ENCODE measurements around the gene SEMA3A. TPM values are rescaled to one million over a fixed set of nuclear protein-coding genes. Genes with fewer than 3 reads are reported as not detected.
A peak's percentile ranks its signal among the peaks of the same experiment; 100 is the strongest.

Gene SEMA3A
- total and polyA plus RNA-seq, 9 donors = 15.6 to 42.7 (median 27.9) TPM

DNA sequence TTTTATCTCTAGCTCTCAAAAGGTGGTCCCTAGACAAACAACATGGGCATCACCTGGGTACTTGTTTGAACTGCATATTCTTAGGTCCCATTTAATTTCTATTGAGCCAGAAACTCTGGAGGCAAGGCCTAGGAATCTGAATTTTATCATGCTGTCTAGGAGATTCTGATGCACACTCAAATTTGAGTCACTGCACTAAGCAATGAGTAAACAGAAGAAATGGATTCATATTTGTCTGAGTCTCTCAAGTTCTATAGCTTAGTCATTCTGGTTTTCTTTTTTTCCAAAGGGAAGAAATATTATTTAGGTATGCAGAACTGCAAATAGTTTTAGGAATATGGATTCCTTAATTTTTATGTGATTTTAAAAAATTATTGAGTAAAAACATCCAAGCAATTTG is 185.5 kb downstream of the SEMA3A start:
- Histone ChIP-seq H3K4me3 (ENCODE audit: low read length) (no peak overlapping the region), H3K27ac (ENCODE audit: low read length) (no peak overlapping the region), H3K9me3 (replicated peaks; ENCODE audit: control insufficient read depth, low read depth, low read length) (no peaks in the 10 kb centered on the region), H3K4me1 (ENCODE audit: control insufficient read depth, insufficient read depth, low read length) (no peaks in the 10 kb centered on the region), H3K27me3 (ENCODE audit: control insufficient read depth, insufficient read depth, low read length) (no peaks in the 10 kb centered on the region), H3K36me3 (ENCODE audit: control insufficient read depth, insufficient read depth, low read length) (peaks cover 4% of the 10 kb centered on the region)
- no peak for DNase-seq

GRCh38 chr7:84003191-84003590 is 191.4 kb downstream of the SEMA3A start:
- WGBS (ENCODE audit: insufficient coverage) = no CpG with 5 or more reads among the region's 1 CpG

GRCh38 chr7:84002348-84002747 is 192.2 kb downstream of the SEMA3A start:
- H3K27ac ChIP-seq (ENCODE audit: low read length) = no peak overlapping the region
- H3K27me3 ChIP-seq (ENCODE audit: control insufficient read depth, insufficient read depth, low read length) = no peaks in the 10 kb centered on the region
- H3K4me1 ChIP-seq (ENCODE audit: control insufficient read depth, insufficient read depth, low read length) = no peaks in the 10 kb centered on the region
- H3K9me3 ChIP-seq (replicated peaks; ENCODE audit: control insufficient read depth, low read depth, low read length) = no peaks in the 10 kb centered on the region
- peaks cover 2% of the 10 kb centered on the region for H3K36me3 ChIP-seq (ENCODE audit: control insufficient read depth, insufficient read depth, low read length)
- no peak for DNase-seq
- WGBS (ENCODE audit: insufficient coverage) = no CpG with 5 or more reads among the region's 3 CpGs
- H3K4me3 ChIP-seq (ENCODE audit: low read length) = no peak overlapping the region

More at GRCh38 chr7:84003191-84003590, 191.4 kb downstream of the SEMA3A start:
- no peak overlapping the region for H3K4me3 ChIP-seq (ENCODE audit: low read length)
- peaks cover 2% of the 10 kb centered on the region for H3K36me3 ChIP-seq (ENCODE audit: control insufficient read depth, insufficient read depth, low read length)
- no peaks in the 10 kb centered on the region for H3K9me3 ChIP-seq (replicated peaks; ENCODE audit: control insufficient read depth, low read depth, low read length)
- H3K27me3 ChIP-seq (ENCODE audit: control insufficient read depth, insufficient read depth, low read length) = no peaks in the 10 kb centered on the region
- no peaks in the 10 kb centered on the region for H3K4me1 ChIP-seq (ENCODE audit: control insufficient read depth, insufficient read depth, low read length)
- DNase-seq = no peak
- no peak overlapping the region for H3K27ac ChIP-seq (ENCODE audit: low read length)

DNA sequence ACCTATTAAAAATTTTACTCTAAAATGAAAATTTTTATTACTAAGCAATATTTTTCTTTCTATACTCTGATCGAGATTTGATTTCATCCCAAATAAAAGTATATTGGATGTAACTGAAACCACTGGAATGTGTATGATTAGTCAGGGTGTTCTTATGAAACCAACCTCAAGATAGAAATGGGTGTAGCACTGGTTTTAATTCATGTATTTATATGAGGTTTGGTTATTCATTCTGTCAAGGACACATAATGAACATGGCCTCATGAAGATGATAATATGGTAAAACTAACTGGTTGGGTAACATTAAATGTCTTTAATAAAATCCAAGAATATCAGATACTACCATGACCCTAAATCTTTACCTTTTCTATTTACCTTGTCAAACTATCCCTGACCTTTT is 197.7 kb downstream of the SEMA3A start:
- Histone ChIP-seq H3K27ac (ENCODE audit: low read length) (no peak overlapping the region), H3K27me3 (ENCODE audit: control insufficient read depth, insufficient read depth, low read length) (no peaks in the 10 kb centered on the region), H3K36me3 (ENCODE audit: control insufficient read depth, insufficient read depth, low read length) (no peaks in the 10 kb centered on the region), H3K4me1 (ENCODE audit: control insufficient read depth, insufficient read depth, low read length) (no peaks in the 10 kb centered on the region), H3K9me3 (replicated peaks; ENCODE audit: control insufficient read depth, low read depth, low read length) (no peaks in the 10 kb centered on the region), H3K4me3 (ENCODE audit: low read length) (no peak overlapping the region)
- no CpG with 5 or more reads among the region's 1 CpG for WGBS (ENCODE audit: insufficient coverage)
- no peak for DNase-seq

GRCh38 chr7:83987764-83988163 is 206.8 kb downstream of the SEMA3A start:
- Histone ChIP-seq H3K9me3 (replicated peaks; ENCODE audit: control insufficient read depth, low read depth, low read length) (no peaks in the 10 kb centered on the region), H3K27ac (ENCODE audit: low read length) (no peak overlapping the region), H3K4me3 (ENCODE audit: low read length) (no peak overlapping the region), H3K27me3 (ENCODE audit: control insufficient read depth, insufficient read depth, low read length) (no peaks in the 10 kb centered on the region), H3K4me1 (ENCODE audit: control insufficient read depth, insufficient read depth, low read length) (no peaks in the 10 kb centered on the region), H3K36me3 (ENCODE audit: control insufficient read depth, insufficient read depth, low read length) (peaks cover 2% of the 10 kb centered on the region)
- no peak for DNase-seq
- WGBS (ENCODE audit: insufficient coverage) = no CpG with 5 or more reads among the region's 1 CpG

- WGBS (ENCODE audit: insufficient coverage) = 88% methylated on average over 3 of the region's 5 CpGs
- no peak overlapping the region for H3K27ac ChIP-seq (ENCODE audit: low read length)
- no peaks in the 10 kb centered on the region for H3K27me3 ChIP-seq (ENCODE audit: control insufficient read depth, insufficient read depth, low read length)
- no peak overlapping the region for H3K4me3 ChIP-seq (ENCODE audit: low read length)
- no peaks in the 10 kb centered on the region for H3K9me3 ChIP-seq (replicated peaks; ENCODE audit: control insufficient read depth, low read depth, low read length)
- H3K36me3 ChIP-seq (ENCODE audit: control insufficient read depth, insufficient read depth, low read length) = peaks cover 2% of the 10 kb centered on the region
- no peaks in the 10 kb centered on the region for H3K4me1 ChIP-seq (ENCODE audit: control insufficient read depth, insufficient read depth, low read length)
- DNase-seq = no peak
Measured at GRCh38 chr7:83985821-83986220, 208.8 kb downstream of the SEMA3A start.

DNA sequence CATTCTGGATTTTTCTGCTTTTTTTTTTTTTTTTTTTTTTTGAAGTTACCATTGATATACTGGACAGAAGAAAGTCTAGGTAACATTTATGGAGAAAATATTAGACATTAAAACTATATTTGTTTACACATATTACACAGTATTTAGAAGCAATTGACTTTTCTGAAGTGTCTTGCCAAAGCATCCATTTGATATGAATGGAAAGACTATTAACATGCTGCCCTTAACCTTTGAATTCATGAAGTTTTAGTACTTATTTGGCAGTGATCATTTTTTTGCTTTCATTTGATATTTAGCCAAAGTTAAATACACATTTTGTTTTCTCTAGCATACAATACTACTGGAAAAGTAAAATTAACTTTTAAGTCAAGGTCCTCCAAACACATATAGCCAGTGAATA is 210.0 kb downstream of the SEMA3A start:
- no peaks in the 10 kb centered on the region for H3K9me3 ChIP-seq (replicated peaks; ENCODE audit: control insufficient read depth, low read depth, low read length)
- H3K36me3 ChIP-seq (ENCODE audit: control insufficient read depth, insufficient read depth, low read length) = peaks cover 2% of the 10 kb centered on the region
- peak; percentile 7 for DNase-seq
- no peak overlapping the region for H3K4me3 ChIP-seq (ENCODE audit: low read length)
- H3K27me3 ChIP-seq (ENCODE audit: control insufficient read depth, insufficient read depth, low read length) = no peaks in the 10 kb centered on the region
- no peaks in the 10 kb centered on the region for H3K4me1 ChIP-seq (ENCODE audit: control insufficient read depth, insufficient read depth, low read length)
- no peak overlapping the region for H3K27ac ChIP-seq (ENCODE audit: low read length)

DNA sequence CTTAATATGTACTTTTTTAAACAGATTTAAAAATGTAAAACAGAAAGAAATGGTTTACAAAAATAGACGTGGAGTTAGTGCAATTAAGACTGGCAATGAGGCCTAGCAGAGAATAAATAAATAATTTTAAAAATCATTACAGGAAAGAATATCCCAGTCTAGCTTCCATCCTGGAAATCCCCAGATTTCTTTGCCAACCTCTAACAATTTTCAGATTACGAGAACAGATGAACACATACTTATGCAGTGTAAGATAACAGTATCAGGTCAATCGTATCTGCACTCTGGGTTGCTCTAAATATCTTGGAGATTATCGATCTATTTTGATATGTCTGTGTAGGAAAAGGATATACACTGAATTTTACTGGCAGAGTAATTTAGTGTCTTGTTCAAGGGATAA is 210.5 kb downstream of the SEMA3A start:
- Histone ChIP-seq H3K4me3 (ENCODE audit: low read length) (no peak overlapping the region), H3K4me1 (ENCODE audit: control insufficient read depth, insufficient read depth, low read length) (no peaks in the 10 kb centered on the region), H3K27me3 (ENCODE audit: control insufficient read depth, insufficient read depth, low read length) (no peaks in the 10 kb centered on the region), H3K27ac (ENCODE audit: low read length) (no peak overlapping the region), H3K9me3 (replicated peaks; ENCODE audit: control insufficient read depth, low read depth, low read length) (no peaks in the 10 kb centered on the region), H3K36me3 (ENCODE audit: control insufficient read depth, insufficient read depth, low read length) (peaks cover 2% of the 10 kb centered on the region)
- WGBS (ENCODE audit: insufficient coverage) = no CpG with 5 or more reads among the region's 4 CpGs
- peak; percentile 15 for DNase-seq

- no peak overlapping the region for H3K4me3 ChIP-seq (ENCODE audit: low read length)
- H3K36me3 ChIP-seq (ENCODE audit: control insufficient read depth, insufficient read depth, low read length) = peaks cover 2% of the 10 kb centered on the region
- no peaks in the 10 kb centered on the region for H3K27me3 ChIP-seq (ENCODE audit: control insufficient read depth, insufficient read depth, low read length)
- H3K27ac ChIP-seq (ENCODE audit: low read length) = no peak overlapping the region
- H3K9me3 ChIP-seq (replicated peaks; ENCODE audit: control insufficient read depth, low read depth, low read length) = no peaks in the 10 kb centered on the region
- WGBS (ENCODE audit: insufficient coverage) = no CpG with 5 or more reads among the region's 1 CpG
- DNase-seq = no peak
- H3K4me1 ChIP-seq (ENCODE audit: control insufficient read depth, insufficient read depth, low read length) = no peaks in the 10 kb centered on the region
Measured at GRCh38 chr7:83983606-83984005, 211.0 kb downstream of the SEMA3A start.

DNA sequence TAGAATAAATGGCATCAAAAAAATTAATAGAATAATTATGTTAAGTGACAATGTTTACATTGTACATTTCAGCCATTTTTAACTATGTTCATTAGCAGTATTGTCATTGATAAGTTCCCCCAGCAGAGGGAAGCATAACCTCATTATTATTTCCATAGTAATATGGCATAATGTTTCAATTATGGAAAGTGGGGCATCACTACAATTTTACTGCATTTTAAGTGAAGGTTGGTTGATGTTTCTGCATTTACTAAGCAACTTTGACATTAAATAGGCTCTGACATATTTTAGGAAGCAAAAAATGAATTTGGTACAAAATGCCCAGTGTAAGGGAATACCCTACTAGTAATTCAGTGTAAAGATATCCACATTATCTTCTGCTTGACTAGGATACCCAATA is 218.3 kb downstream of the SEMA3A start:
- no peaks in the 10 kb centered on the region for H3K4me1 ChIP-seq (ENCODE audit: control insufficient read depth, insufficient read depth, low read length)
- H3K4me3 ChIP-seq (ENCODE audit: low read length) = no peak overlapping the region
- H3K36me3 ChIP-seq (ENCODE audit: control insufficient read depth, insufficient read depth, low read length) = no peaks in the 10 kb centered on the region
- no peaks in the 10 kb centered on the region for H3K27me3 ChIP-seq (ENCODE audit: control insufficient read depth, insufficient read depth, low read length)
- H3K9me3 ChIP-seq (replicated peaks; ENCODE audit: control insufficient read depth, low read depth, low read length) = no peaks in the 10 kb centered on the region
- DNase-seq = peak; percentile 55
- H3K27ac ChIP-seq (ENCODE audit: low read length) = no peak overlapping the region

GRCh38 chr7:83970081-83970480 is 224.5 kb downstream of the SEMA3A start:
- no peak overlapping the region for H3K4me3 ChIP-seq (ENCODE audit: low read length)
- H3K4me1 ChIP-seq (ENCODE audit: control insufficient read depth, insufficient read depth, low read length) = no peaks in the 10 kb centered on the region
- no peaks in the 10 kb centered on the region for H3K27me3 ChIP-seq (ENCODE audit: control insufficient read depth, insufficient read depth, low read length)
- H3K9me3 ChIP-seq (replicated peaks; ENCODE audit: control insufficient read depth, low read depth, low read length) = no peaks in the 10 kb centered on the region
- DNase-seq = peak; percentile 10
- H3K27ac ChIP-seq (ENCODE audit: low read length) = no peak overlapping the region
- no peaks in the 10 kb centered on the region for H3K36me3 ChIP-seq (ENCODE audit: control insufficient read depth, insufficient read depth, low read length)

Measured in muscle of leg (tissue), 11 donors.